ENCODE data around the gene CNFN. TPM values are rescaled to one million over a fixed set of nuclear protein-coding genes. Genes with fewer than 3 reads are reported as not detected.

Gene CNFN
- total RNA-seq, 2 experiments from 2014 or later: 0.95 TPM; not detected in 1

DNA sequence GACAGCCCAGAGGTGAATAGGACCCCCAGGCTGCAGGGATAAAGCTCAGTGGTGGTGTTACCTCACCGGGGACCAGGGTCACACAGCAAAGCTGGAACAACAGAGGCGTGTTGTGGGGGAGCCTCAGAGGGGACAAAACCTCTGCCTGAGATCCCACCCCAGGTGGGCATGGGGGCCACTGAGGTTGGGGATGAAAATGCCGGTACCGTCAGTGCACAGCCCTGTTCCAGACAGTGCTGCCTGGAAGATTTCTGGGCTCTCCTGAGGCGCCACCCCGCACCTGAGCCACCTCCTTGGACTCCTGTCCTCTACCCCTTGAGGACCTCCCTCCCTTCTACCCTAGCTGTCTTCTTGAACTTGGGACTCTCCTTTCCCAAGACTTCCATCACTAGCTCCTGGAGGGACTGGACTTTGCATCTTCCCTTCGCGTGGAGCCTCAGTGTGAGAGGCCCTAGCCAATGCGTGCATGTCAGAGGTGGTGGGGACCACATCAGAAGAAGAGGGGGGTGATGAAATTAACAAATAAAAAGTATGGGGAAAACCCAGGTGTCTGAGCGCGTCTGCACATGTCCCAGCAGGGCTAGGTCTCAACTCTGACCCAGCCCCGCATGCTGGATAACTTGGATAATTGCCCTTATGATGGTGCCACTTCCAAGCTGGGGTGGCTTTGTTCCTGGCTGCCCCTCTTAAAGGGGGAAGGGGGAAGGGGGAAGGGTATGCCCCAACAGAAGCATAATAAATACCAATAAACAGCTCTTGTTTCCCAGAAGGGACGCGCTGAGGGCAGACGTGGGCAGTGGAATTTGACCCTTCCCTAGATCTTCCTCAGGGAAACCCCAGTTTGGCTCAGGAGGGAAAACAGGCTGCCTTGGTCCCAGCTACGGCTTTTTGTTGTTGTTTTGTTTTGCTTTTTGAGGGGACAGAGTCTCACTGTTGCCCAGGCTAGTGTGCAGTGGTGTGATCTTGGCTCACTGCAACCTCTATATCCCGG, 11.6 kb downstream of the CNFN start:
- no peaks in the 10 kb centered on the region for H3K9me3 ChIP-seq (ENCODE audit: low read length)
- CTCF ChIA-PET (ENCODE audit: unreplicated experiment): no interaction called here
- POLR2A ChIA-PET: no interaction called here
- no peaks in the 10 kb centered on the region for H3K79me2 ChIP-seq (ENCODE audit: insufficient read depth, low read depth, low read length)
- H3K9me2 ChIP-seq (ENCODE audit: insufficient read depth, low read length): no peaks in the 10 kb centered on the region
- H3K4me2 ChIP-seq (ENCODE audit: low read length): no peak overlapping the region
- no peaks in the 10 kb centered on the region for H3K36me3 ChIP-seq (ENCODE audit: insufficient read depth, low read length)
- intact Hi-C loops (cut with micrococcal nuclease; ENCODE audit: unreplicated experiment): no loop called here
- H3K4me1 ChIP-seq (ENCODE audit: insufficient read depth, low read length, poor library complexity, severe bottlenecking): no peaks in the 10 kb centered on the region
- no peak for DNase-seq (ENCODE audit: low spot score)
- H4K20me1 ChIP-seq (ENCODE audit: insufficient read depth, low read length): no peaks in the 10 kb centered on the region
- no TSS peak for BruUV-seq (replicated peaks)
- H3K27ac ChIP-seq (ENCODE audit: low read depth, low read length, poor library complexity, severe bottlenecking): no peak overlapping the region
- H2AFZ ChIP-seq (ENCODE audit: low read length): no peak overlapping the region
- no peak for TF ChIP-seq EZH2phosphoT487 (IDR thresholded peaks at IDR 0.05; ENCODE audit: borderline replicate concordance, low read depth, low read length)
- TF ChIP-seq, protein P1, sequence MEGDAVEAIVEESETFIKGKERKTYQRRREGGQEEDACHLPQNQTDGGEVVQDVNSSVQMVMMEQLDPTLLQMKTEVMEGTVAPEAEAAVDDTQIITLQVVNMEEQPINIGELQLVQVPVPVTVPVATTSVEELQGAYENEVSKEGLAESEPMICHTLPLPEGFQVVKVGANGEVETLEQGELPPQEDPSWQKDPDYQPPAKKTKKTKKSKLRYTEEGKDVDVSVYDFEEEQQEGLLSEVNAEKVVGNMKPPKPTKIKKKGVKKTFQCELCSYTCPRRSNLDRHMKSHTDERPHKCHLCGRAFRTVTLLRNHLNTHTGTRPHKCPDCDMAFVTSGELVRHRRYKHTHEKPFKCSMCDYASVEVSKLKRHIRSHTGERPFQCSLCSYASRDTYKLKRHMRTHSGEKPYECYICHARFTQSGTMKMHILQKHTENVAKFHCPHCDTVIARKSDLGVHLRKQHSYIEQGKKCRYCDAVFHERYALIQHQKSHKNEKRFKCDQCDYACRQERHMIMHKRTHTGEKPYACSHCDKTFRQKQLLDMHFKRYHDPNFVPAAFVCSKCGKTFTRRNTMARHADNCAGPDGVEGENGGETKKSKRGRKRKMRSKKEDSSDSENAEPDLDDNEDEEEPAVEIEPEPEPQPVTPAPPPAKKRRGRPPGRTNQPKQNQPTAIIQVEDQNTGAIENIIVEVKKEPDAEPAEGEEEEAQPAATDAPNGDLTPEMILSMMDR (conservative IDR thresholded peaks at IDR 0.05; ENCODE audit: low read length): no peak
- H3K4me3 ChIP-seq (ENCODE audit: low read depth, low read length, poor library complexity, severe bottlenecking): no peak overlapping the region

DNA sequence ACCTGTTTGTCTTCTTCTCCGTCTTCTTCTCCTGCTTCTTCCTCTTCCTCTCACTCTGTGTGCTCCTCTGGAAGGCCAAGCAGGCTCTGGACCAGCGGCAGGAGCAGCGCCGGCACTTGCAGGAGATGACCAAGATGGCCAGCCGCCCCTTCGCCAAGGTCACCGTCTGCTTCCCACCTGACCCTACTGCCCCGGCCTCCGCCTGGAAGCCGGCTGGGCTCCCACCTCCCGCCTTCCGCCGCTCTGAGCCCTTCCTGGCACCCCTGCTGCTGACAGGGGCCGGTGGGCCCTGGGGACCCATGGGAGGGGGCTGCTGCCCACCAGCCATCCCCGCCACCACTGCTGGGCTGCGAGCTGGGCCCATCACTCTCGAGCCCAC, 13.9 kb downstream of the CNFN start:
- DNase-seq (ENCODE audit: low spot score): no peak
- H3K79me2 ChIP-seq (ENCODE audit: insufficient read depth, low read depth, low read length): no peaks in the 10 kb centered on the region
- no TSS peak for BruUV-seq (replicated peaks)
- H3K4me3 ChIP-seq (ENCODE audit: low read depth, low read length, poor library complexity, severe bottlenecking): no peak overlapping the region
- H3K27ac ChIP-seq (ENCODE audit: low read depth, low read length, poor library complexity, severe bottlenecking): no peak overlapping the region
- POLR2A ChIA-PET: no interaction called here
- H2AFZ ChIP-seq (ENCODE audit: low read length): no peak overlapping the region
- CTCF ChIA-PET (ENCODE audit: unreplicated experiment): no interaction called here
- intact Hi-C loops (cut with micrococcal nuclease; ENCODE audit: unreplicated experiment): no loop called here
- H3K9me2 ChIP-seq (ENCODE audit: insufficient read depth, low read length): no peaks in the 10 kb centered on the region
- H3K36me3 ChIP-seq (ENCODE audit: insufficient read depth, low read length): no peaks in the 10 kb centered on the region
- TF ChIP-seq, protein P1 (conservative IDR thresholded peaks at IDR 0.05; ENCODE audit: low read length): no peak
- no peak for TF ChIP-seq EZH2phosphoT487 (IDR thresholded peaks at IDR 0.05; ENCODE audit: borderline replicate concordance, low read depth, low read length)
- H3K9me3 ChIP-seq (ENCODE audit: low read length): no peaks in the 10 kb centered on the region
- no peaks in the 10 kb centered on the region for H4K20me1 ChIP-seq (ENCODE audit: insufficient read depth, low read length)
- H3K4me2 ChIP-seq (ENCODE audit: low read length): no peak overlapping the region
- H3K4me1 ChIP-seq (ENCODE audit: insufficient read depth, low read length, poor library complexity, severe bottlenecking): no peaks in the 10 kb centered on the region
